Activated T-helper 1 cell treated with anti-CD3 and anti-CD28 coated beads, Interleukin-12 subunit alpha, Interleukin-12 subunit beta, Interleukin-2, Interleukin-4 antibody, amounts not matched to agents 30 ng/mL and 10 ng/mL and 1 ng/mL, durations not matched to agents 14 hours and 24 hours and 36 hours (primary cell): ENCODE results near the gene SPAG8. TPM values are rescaled to one million over a fixed set of nuclear protein-coding genes. Genes with fewer than 3 reads are reported as not detected.

Experiments
- DNase-seq: peaks from one replicate; pipeline ENCODE4 v3.0.0; 2021; ENCODE audit warnings: low spot score
- H3K27ac Mint-ChIP-seq: one replicate; pipeline ENCODE4 v1.8.0; 2021; ENCODE audit warnings: mild to moderate bottlenecking, mixed read lengths
- H3K27me3 Mint-ChIP-seq: one replicate; pipeline ENCODE4 v1.8.0; 2022; ENCODE audit warnings: mild to moderate bottlenecking, moderate library complexity, mixed read lengths; ENCODE audit not compliant: insufficient read depth
- H3K36me3 Mint-ChIP-seq: one replicate; pipeline ENCODE4 v1.8.0; 2021; ENCODE audit warnings: low read depth, mixed read lengths
- H3K4me1 Mint-ChIP-seq: one replicate; pipeline ENCODE4 v1.8.0; 2021; ENCODE audit warnings: low read depth, mixed read lengths
- H3K4me3 Mint-ChIP-seq: one replicate; pipeline ENCODE4 v1.8.0; 2021; ENCODE audit warnings: mild to moderate bottlenecking, moderate library complexity, mixed read lengths
- H3K9me3 Mint-ChIP-seq: one replicate; pipeline ENCODE4 v1.8.0; 2021; ENCODE audit warnings: mixed read lengths
- intact Hi-C: fragments of 100-400 bp; cut with micrococcal nuclease; formaldehyde crosslinking; loops from one replicate; pipeline ENCODE4 v1.15.1; 2024
- total RNA-seq: library from RNA; stranded (reverse); gene quantifications from 2 replicates; pipeline ENCODE4 v1.2.3, GENCODE V29; 2022

SPAG8 gene
- total RNA-seq, 1 donor from 2014 or later, result 1.0 TPM

DNA sequence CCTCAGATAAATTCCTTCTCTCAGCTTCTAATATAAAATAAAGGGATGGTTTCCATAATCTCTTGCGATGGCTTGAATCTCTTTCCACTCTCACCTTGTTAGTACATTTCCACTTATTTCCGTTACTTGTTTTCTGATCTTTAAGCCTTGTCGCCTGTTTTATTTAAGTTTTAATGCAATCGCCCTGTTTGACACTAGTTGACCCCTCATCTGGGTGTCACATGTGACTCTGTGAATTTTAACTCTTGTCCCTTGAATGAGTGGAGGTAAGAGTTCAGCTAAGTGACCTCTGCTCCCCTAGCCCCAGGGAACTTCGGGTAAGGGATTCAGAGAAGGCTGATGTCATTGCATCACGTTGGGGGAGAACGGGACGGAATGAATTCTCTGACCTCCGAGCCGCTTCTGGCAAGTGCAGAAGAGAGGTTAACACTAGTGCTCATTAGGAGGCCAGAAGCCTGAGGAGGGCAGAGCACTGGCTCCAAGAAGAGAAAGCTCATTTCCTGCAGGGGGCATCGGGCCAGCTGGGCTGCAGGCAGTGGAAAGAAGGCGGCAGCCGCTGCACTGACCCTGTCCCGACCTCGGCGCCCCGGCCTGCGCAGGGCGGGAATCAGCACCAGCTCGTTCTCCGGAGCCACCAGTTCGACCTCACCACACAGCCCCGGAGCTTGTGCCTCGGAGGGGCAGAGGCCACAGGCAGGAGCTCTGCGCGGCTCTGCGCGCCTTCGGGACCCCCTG, 2.2 kb upstream of the SPAG8 start:
- Mint-ChIP-seq H3K36me3 (peaks cover 14% of the 10 kb centered on the region), H3K27me3 (peaks cover 6% of the 10 kb centered on the region), H3K4me3 (peak overlapping the region; percentile 91), H3K27ac (peak overlapping the region; percentile 93), H3K4me1 (peaks cover 31% of the 10 kb centered on the region), H3K9me3 (no peaks in the 10 kb centered on the region)
- intact Hi-C loops, result loop anchor here (2.0 to 10.0 kb wide), 6 partner anchors 155 to 1357 kb away; partner anchors contain the start of genes CCDC107, DNAI1, FAM219A and GLIPR2
- peak; percentile 25 for DNase-seq

DNA sequence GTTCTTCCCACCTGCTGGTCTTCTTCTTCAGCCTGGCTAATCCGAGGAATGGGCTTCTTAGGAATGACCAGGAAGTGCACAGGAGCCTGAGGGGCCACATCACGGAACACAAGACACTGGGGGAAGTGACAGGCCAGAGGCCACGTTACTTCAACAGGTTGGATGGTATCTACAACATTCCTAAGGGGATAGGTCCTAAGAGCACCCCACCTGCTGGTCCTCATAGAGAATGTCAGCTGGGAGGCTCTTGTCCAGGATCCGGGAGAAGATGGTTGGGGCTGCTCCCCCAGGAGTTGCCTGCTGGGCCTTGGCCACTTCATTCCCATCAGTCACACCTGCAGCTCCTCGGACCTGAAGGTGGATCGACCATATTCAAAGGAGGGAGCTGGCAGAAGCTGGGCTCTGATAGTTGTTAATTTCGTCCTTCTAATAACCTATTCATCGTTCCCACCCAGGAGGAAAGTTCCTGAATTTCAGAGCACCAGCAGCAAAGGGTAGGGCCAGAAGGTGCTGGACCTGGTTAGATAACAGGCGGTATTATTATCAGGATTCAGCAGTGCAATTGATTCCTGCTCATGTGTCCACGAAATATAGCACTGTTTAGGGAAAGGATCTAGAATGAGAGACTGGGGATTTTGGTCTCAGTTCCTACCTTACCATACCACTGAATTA, 1.5 kb upstream of the SPAG8 start:
- Mint-ChIP-seq H3K27ac (peak overlapping the region; percentile 93), H3K4me3 (peak overlapping the region; percentile 91), H3K36me3 (peaks cover 16% of the 10 kb centered on the region), H3K4me1 (peaks cover 31% of the 10 kb centered on the region), H3K27me3 (peaks cover 6% of the 10 kb centered on the region), H3K9me3 (no peaks in the 10 kb centered on the region)
- intact Hi-C loops, result loop anchor here (2.0 to 10.0 kb wide), 6 partner anchors 155 to 1356 kb away; partner anchors contain the start of genes CCDC107, DNAI1, FAM219A and GLIPR2
- DNase-seq, result no peak

DNA sequence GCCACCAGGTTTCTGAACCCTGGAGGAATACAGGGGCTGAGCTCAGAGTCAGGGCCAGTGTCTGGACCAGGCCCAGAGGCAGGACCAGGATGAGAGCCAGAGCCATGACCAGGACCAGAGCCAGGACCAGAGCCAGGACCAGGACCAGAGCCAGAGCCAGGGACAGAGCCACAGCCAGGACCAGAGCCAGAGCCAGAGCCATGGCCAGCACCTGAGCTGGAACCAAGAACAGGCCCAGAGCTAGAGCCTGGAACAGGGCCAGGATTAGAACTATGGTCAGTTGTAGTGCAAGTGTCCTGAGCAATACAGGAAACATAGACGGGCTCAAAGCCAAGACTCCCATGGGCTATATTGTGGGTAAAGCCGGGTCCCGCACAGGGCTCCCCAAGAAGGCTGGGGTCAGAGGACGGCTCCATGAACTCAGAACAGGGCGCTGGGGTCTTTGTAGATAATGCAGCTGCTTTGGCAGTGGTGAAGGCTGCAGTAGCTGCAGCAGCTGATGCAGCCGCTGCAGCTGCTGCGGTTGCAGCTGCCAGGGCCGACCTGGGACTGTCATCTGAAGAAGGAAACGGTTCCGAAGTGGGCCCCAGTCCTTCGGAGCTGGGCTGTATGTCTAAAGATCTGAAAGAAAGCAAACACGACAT, 559 bp downstream of the SPAG8 start:
- DNase-seq, result no peak
- no peaks in the 10 kb centered on the region for H3K9me3 Mint-ChIP-seq
- H3K36me3 Mint-ChIP-seq, result peaks cover 20% of the 10 kb centered on the region
- peak overlapping the region; percentile 85 for H3K27ac Mint-ChIP-seq
- intact Hi-C loops, result loop anchor here (1.0 to 10.0 kb wide), 6 partner anchors 21 to 1354 kb away; partner anchors contain the start of genes CREB3, DNAI1, FAM219A and GLIPR2
- no peaks in the 10 kb centered on the region for H3K27me3 Mint-ChIP-seq
- H3K4me1 Mint-ChIP-seq, result peaks cover 31% of the 10 kb centered on the region
- H3K4me3 Mint-ChIP-seq, result peak overlapping the region; percentile 91

DNA sequence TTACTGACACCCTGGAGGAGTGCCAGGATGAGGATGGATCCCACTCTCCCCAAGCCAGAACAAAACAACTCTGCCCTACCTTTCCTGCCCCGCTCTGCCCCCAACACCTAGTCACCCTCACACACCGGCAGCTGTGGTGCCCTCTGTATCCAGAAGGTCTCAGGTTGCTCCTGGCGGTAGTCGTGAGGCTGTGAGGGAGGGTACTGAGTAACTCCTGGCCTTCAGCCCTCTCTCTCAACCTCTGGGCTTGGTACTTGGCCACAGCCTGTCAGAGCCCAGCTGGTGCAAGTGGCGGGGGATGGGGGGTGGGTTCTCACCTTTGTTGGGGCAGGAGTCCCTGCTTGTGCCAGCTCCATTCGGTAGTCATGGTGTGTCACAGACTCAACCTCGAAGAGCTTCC, 1.9 kb downstream of the SPAG8 start:
- H3K9me3 Mint-ChIP-seq, result no peaks in the 10 kb centered on the region
- peaks cover 23% of the 10 kb centered on the region for H3K36me3 Mint-ChIP-seq
- intact Hi-C loops, result loop anchor here (5.0 to 10.0 kb wide), 4 partner anchors 325 to 1353 kb away; partner anchors contain the start of genes DNAI1, FAM219A, GLIPR2 and GNE
- H3K4me3 Mint-ChIP-seq, result no peak overlapping the region
- no peak overlapping the region for H3K27ac Mint-ChIP-seq
- H3K27me3 Mint-ChIP-seq, result no peaks in the 10 kb centered on the region
- peaks cover 25% of the 10 kb centered on the region for H3K4me1 Mint-ChIP-seq
- DNase-seq, result no peak

DNA sequence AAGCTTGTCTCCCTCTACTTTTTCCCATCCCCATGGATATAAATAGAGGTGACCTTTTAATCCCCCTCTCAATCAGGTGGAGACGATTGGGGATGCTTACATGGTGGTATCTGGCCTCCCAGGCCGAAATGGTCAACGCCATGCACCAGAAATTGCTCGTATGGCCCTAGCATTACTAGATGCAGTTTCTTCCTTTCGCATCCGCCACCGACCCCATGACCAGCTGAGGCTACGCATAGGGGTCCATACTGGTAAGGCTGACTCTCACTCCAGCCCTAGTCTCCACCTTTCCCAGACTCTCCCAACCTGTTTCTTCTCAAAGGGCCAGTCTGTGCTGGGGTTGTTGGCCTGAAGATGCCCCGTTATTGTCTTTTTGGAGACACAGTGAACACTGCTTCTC, 3.6 kb downstream of the SPAG8 start:
- intact Hi-C loops, result no loop called here
- Mint-ChIP-seq H3K9me3 (no peaks in the 10 kb centered on the region), H3K27me3 (no peaks in the 10 kb centered on the region), H3K4me3 (no peak overlapping the region), H3K4me1 (peaks cover 15% of the 10 kb centered on the region), H3K27ac (no peak overlapping the region), H3K36me3 (peaks cover 20% of the 10 kb centered on the region)
- DNase-seq, result no peak

DNA sequence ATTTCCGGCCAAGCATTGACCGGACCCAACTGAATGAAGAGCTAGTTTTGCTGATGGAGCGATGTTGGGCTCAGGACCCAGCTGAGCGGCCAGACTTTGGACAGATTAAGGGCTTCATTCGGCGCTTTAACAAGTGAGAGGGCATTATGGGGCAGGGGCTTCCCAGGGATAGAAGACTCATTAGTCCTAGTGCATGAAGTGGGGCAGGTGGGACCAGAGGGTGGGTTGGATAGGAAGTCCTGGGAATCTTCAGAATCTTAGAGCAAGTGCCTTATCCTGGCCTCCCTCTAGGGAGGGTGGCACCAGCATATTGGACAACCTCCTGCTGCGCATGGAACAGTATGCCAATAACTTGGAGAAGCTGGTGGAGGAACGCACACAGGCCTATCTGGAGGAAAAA, 6.0 kb downstream of the SPAG8 start:
- H3K27me3 Mint-ChIP-seq, result no peaks in the 10 kb centered on the region
- no peak overlapping the region for H3K4me3 Mint-ChIP-seq
- H3K27ac Mint-ChIP-seq, result no peak overlapping the region
- no peaks in the 10 kb centered on the region for H3K9me3 Mint-ChIP-seq
- DNase-seq, result no peak
- intact Hi-C loops, result no loop called here
- peaks cover 22% of the 10 kb centered on the region for H3K36me3 Mint-ChIP-seq
- no peaks in the 10 kb centered on the region for H3K4me1 Mint-ChIP-seq

DNA sequence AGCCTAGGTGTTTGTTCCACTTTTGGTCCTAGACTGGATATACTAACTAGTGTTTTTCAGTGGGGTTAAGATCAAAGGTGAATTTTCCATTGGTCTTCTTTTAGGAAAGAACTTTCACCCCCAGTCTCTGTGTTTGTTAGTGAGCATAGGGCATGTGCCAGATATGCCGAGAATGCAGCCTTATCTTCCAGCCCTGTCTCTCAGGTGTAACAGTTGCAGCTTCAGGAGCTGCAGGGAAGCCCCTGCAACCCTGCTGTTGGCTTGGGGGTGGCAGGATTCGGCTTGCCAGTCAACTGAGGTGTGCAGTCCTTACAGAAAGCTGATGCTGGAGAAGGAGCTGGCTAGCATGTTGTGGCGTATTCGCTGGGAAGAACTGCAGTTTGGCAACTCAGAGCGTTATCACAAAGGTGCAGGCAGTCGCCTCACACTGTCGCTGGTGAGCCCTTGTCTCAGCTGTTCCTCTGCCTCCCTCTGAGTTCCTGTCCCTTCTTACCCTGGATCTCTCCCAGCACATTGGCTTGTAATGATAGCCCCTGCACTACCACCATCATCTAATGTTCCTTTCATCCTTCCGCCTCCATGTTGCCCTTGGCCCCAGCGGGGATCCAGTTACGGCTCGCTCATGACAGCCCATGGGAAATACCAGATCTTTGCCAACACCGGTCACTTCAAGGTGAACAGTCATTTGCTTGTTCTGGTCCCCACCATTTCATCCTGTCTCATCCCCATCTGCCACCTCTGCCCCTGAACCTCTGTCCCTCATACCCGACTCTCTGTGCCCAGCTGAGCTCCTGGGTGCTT, 10.5 kb downstream of the SPAG8 start:
- Mint-ChIP-seq H3K9me3 (no peaks in the 10 kb centered on the region), H3K27ac (no peak overlapping the region), H3K4me1 (peaks cover 20% of the 10 kb centered on the region), H3K27me3 (no peaks in the 10 kb centered on the region), H3K36me3 (peaks cover 21% of the 10 kb centered on the region), H3K4me3 (no peak overlapping the region)
- intact Hi-C loops, result no loop called here
- DNase-seq, result no peak

DNA sequence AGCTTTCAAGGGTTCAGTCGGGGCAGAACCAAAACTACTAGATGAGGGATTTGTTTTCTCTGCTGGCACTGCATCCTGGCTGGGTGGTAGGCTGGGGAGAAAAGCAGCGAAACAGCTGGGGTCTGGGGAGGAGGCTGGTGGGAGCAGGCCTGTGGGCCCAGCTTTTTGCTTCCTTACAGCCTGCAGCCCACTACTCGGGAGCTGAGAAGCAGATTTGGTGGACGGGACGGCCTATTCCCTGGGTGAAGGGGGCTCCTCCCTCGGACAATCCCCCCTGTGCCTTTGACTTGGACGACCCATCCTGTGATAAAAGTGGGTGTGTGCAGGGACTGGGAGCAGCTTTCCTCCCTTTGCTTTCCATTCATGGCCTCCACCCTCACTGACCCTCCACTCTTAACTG, 11.5 kb downstream of the SPAG8 start:
- Mint-ChIP-seq H3K9me3 (no peaks in the 10 kb centered on the region), H3K27me3 (no peaks in the 10 kb centered on the region), H3K36me3 (peaks cover 21% of the 10 kb centered on the region), H3K27ac (no peak overlapping the region), H3K4me1 (peaks cover 20% of the 10 kb centered on the region), H3K4me3 (no peak overlapping the region)
- intact Hi-C loops, result no loop called here
- no peak for DNase-seq

DNA sequence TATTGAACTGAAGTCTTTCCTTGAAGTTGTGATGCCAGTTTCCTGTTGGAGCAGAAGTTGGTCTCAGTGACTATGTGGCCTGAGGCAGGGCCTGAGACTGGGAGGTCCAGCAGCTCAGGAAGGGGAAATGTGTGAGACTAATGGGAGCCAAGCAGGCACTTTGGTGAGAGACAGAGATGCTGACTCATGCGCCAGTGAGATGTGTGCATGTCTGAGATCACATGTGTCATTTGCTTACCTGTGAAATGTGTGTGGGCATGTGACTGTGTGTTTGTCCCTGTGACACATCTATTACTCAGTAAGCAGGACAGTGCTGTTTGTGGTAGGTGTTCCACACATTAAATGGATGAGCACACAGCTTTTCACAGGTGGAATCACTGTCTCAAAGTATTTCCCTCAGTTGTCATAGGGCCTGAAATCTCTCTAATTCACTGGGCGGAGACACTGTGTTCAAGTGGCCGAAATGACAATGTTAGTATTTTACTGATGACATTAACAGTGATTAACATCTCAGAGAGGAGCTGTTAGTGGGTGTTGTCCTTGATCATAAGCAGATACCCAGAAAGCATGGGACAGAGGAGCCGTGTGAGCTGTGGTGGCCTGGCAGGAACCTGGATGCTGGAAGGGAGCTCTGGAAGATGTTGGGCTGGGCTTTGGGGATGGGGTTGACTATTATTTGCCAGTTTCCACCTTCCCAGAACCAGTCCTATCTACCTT, 13.2 kb downstream of the SPAG8 start:
- Mint-ChIP-seq H3K4me1 (peaks cover 30% of the 10 kb centered on the region), H3K4me3 (no peak overlapping the region), H3K9me3 (no peaks in the 10 kb centered on the region), H3K27me3 (no peaks in the 10 kb centered on the region), H3K36me3 (peaks cover 21% of the 10 kb centered on the region), H3K27ac (peak overlapping the region; percentile 68)
- intact Hi-C loops, result loop anchor here (1.0 kb wide), 1 partner anchor 16 kb away; the partner anchor contains the start of gene HINT2
- no peak for DNase-seq

DNA sequence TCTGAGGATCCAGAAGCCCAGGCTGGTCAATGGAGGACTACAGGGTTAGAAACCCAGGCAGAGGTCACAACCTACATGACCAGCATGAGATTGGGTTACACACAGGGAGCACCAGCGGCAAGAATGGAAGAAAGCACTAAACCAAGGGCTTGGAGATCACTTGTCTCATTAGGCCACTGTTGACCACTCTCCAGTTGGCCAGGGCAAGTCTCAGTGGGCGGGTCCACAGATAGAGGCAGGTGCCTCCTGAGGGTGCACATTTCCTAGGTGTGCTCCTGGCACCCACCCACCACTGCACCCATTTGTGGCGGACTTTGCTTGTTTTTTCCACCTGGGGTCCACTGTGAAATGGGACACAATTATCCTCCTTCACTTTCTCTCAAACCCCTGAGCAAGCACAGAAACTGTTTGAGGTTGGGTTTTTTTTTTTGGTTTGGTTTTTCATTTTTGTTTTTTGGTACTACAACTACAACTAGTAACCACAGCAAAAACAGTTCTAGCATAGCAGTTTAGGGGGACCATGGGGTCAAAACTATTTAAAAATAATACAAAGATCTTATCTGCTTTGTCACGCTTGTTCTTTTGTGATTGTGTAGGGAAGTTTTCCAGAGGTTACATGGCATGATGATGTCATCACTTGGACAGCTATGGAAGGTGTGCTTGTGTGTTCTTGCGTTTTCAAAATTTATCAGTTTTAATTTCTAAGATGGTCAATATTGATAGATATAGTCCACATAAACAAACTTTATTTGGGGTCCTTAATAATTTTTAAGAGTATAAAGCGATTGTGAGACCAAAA, 14.6 kb downstream of the SPAG8 start:
- peaks cover 21% of the 10 kb centered on the region for H3K36me3 Mint-ChIP-seq
- intact Hi-C loops, result loop anchor here (1.0 kb wide), 1 partner anchor 18 kb away; the partner anchor contains the start of gene HINT2
- H3K9me3 Mint-ChIP-seq, result no peaks in the 10 kb centered on the region
- H3K27me3 Mint-ChIP-seq, result no peaks in the 10 kb centered on the region
- H3K4me3 Mint-ChIP-seq, result no peak overlapping the region
- peaks cover 30% of the 10 kb centered on the region for H3K4me1 Mint-ChIP-seq
- H3K27ac Mint-ChIP-seq, result no peak overlapping the region
- no peak for DNase-seq

DNA sequence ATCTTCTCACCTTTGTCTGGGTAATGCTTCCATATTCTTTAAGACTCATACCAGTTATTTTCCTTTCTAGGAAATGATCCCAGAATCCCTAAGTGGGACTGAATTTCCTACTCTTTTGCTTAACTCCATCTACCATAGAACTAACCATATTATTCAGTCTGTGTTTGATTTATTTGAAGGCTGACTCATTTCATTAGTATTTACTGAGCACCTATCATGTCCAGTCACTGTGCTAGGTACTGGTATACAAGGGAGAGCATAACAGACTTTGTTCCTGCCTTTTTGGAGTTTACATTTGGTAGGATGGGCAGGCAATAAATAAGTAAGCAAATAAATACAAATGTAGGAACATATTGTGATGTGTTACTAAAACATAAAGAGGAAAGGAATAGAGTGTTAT, 16.4 kb downstream of the SPAG8 start:
- H3K4me3 Mint-ChIP-seq, result no peak overlapping the region
- peaks cover 11% of the 10 kb centered on the region for H3K36me3 Mint-ChIP-seq
- no peak for DNase-seq
- H3K4me1 Mint-ChIP-seq, result peaks cover 30% of the 10 kb centered on the region
- intact Hi-C loops, result no loop called here
- H3K27ac Mint-ChIP-seq, result no peak overlapping the region
- no peaks in the 10 kb centered on the region for H3K27me3 Mint-ChIP-seq
- no peaks in the 10 kb centered on the region for H3K9me3 Mint-ChIP-seq
